Naive thymus-derived CD4-positive, alpha-beta T cell (primary cell): ENCODE measurements around the gene GORASP1. TPM values are rescaled to one million over a fixed set of nuclear protein-coding genes. Genes with fewer than 3 reads are reported as not detected.

ENCODE experiments used
- ATAC-seq: fragments of 150-1000 bp; cut with Tn5 transposase; 2 replicates; pipeline ENCODE4 v1.10.0; 2021; ENCODE audit warnings: mild to moderate bottlenecking, moderate library complexity
- CTCF ChIA-PET: fragments of 350-600 bp; sonication (Branson Sonifier 250); formaldehyde crosslinking; loops from one replicate; lab custom pipeline; 2021; ENCODE audit warnings: antibody characterized with exemption; lab: Charles Lee
- POLR2A ChIA-PET: fragments of 350-600 bp; sonication (Branson Sonifier 250); formaldehyde crosslinking; loops from one replicate; lab custom pipeline; 2021; ENCODE audit warnings: antibody characterized with exemption, inconsistent platforms; lab: Charles Lee
- DNase-seq, 9 donors: peaks; one replicate each; pipeline versions ENCODE4 v3.0.0 to v3.0.0-alpha.2; 2020 to 2022; ENCODE audit warnings: mixed read lengths in 1 of 9
- H3K27ac ChIP-seq: one replicate; pipeline ENCODE4 v1.7.0; 2013; ENCODE audit warnings: mild to moderate bottlenecking, low read depth, low read length, moderate library complexity
- H3K27me3 ChIP-seq, 2 donors: one replicate each; pipeline ENCODE4 v1.7.0; 2013; ENCODE audit warnings: low read length in 2 of 2, mild to moderate bottlenecking in 2 of 2, moderate library complexity in 2 of 2; ENCODE audit not compliant: control insufficient read depth in 2 of 2, insufficient read depth in 2 of 2
- H3K36me3 ChIP-seq, 3 experiments: 1 replicate in 2 of 3; 2 replicates in 1 of 3; pipeline ENCODE4 v1.7.0; 2013; ENCODE audit warnings: low read length in 3 of 3, mild to moderate bottlenecking in 3 of 3, moderate library complexity in 1 of 3; ENCODE audit not compliant: insufficient read depth in 3 of 3, control insufficient read depth in 2 of 3
- H3K4me1 ChIP-seq, 2 donors: one replicate each; pipeline ENCODE4 v1.7.0; 2013; ENCODE audit warnings: low read length in 2 of 2, mild to moderate bottlenecking in 2 of 2, moderate library complexity in 1 of 2; ENCODE audit not compliant: control insufficient read depth in 2 of 2, insufficient read depth in 2 of 2
- H3K4me3 ChIP-seq: 2 replicates; pipeline ENCODE4 v1.7.0; 2013; ENCODE audit warnings: mild to moderate bottlenecking, low read length
- H3K9me3 ChIP-seq, 3 experiments: 1 replicate in 2 of 3; 2 replicates in 1 of 3; pipeline ENCODE4 v1.7.0; 2013; ENCODE audit warnings: low read length in 3 of 3; ENCODE audit not compliant: control insufficient read depth in 2 of 3
- H3K27ac Mint-ChIP-seq, 9 donors: one replicate each; pipeline ENCODE4 v1.8.0; 2020 to 2022; ENCODE audit warnings: mixed read lengths in 9 of 9, mild to moderate bottlenecking in 8 of 9, moderate library complexity in 5 of 9, inconsistent platforms in 2 of 9
- H3K27me3 Mint-ChIP-seq, 5 donors: one replicate each; pipeline ENCODE4 v1.8.0; 2021 to 2022; ENCODE audit warnings: mixed read lengths in 5 of 5, mild to moderate bottlenecking in 1 of 5
- H3K36me3 Mint-ChIP-seq, 5 donors: one replicate each; pipeline ENCODE4 v1.8.0; 2020 to 2022; ENCODE audit warnings: mixed read lengths in 5 of 5, mild to moderate bottlenecking in 3 of 5, inconsistent platforms in 1 of 5
- H3K4me1 Mint-ChIP-seq, 7 donors: one replicate each; pipeline ENCODE4 v1.8.0; 2020 to 2022; ENCODE audit warnings: mixed read lengths in 7 of 7, mild to moderate bottlenecking in 3 of 7, inconsistent platforms in 1 of 7
- H3K4me3 Mint-ChIP-seq, 10 donors: one replicate each; pipeline ENCODE4 v1.8.0; 2020 to 2022; ENCODE audit warnings: mild to moderate bottlenecking in 10 of 10, mixed read lengths in 10 of 10, moderate library complexity in 6 of 10, inconsistent platforms in 2 of 10
- H3K9me3 Mint-ChIP-seq, 11 donors: one replicate each; pipeline ENCODE4 v1.8.0; 2020 to 2022; ENCODE audit warnings: mixed read lengths in 11 of 11, mild to moderate bottlenecking in 4 of 11, inconsistent platforms in 1 of 11, moderate library complexity in 1 of 11
- intact Hi-C, 2 donors: fragments of 100-400 bp; cut with micrococcal nuclease; formaldehyde crosslinking; loops; one replicate each; pipeline ENCODE4 v1.15.1; 2023
- polyA plus RNA-seq, 2 donors: library from polyadenylated mRNA; unstranded; fragments of 300-500 nt; fragmentation: Illumina TruSeq; gene quantifications; one replicate each; pipeline ENCODE4 v1.2.3, GENCODE V29; 2021
- total RNA-seq, 6 experiments: library from RNA in 5 of 6; stranded (reverse) in 5 of 6; gene quantifications; 1 replicate in 5 of 6; 2 replicates in 1 of 6; pipeline ENCODE4 v1.2.3 and lab custom pipeline; 2021 to 2026

Gene GORASP1
- total and polyA plus RNA-seq, 7 experiments from 2014 or later = 14.8 to 58.5 (median 43.5) TPM

- Mint-ChIP-seq H3K4me3 (no peak overlapping the region), H3K36me3 (peaks cover 0 to 4% (median 0%) of the 10 kb centered on the region in 5 donors), H3K9me3 (no peaks in the 10 kb centered on the region), H3K27ac (peak overlapping the region in 1 of 9 donors; percentile 38), H3K27me3 (peaks cover 0 to 3% (median 0%) of the 10 kb centered on the region in 5 donors), H3K4me1 (peaks cover 16 to 21% (median 18%) of the 10 kb centered on the region in 7 donors)
- H3K36me3 ChIP-seq = peaks cover 0 to 3% (median 0%) of the 10 kb centered on the region in 3 experiments
- ATAC-seq (no peak), DNase-seq (peak in 1 of 9 donors; percentile 13)
- H3K27ac ChIP-seq = no peak overlapping the region
- peaks cover 12 to 14% of the 10 kb centered on the region in 2 donors for H3K4me1 ChIP-seq
- ChIA-PET CTCF (no interaction called here), POLR2A (no interaction called here)
- intact Hi-C loops = no loop called here
- H3K27me3 ChIP-seq = no peaks in the 10 kb centered on the region
- H3K4me3 ChIP-seq = no peak overlapping the region
- no peaks in the 10 kb centered on the region for H3K9me3 ChIP-seq
Measured at GRCh38 chr3:39112535-39112934, 5.1 kb upstream of the GORASP1 start.

GRCh38 chr3:39112113-39112512 is 4.7 kb upstream of the GORASP1 start:
- ATAC-seq (no peak), DNase-seq (peak in 1 of 9 donors; percentile 15)
- H3K4me3 Mint-ChIP-seq = no peak overlapping the region
- peaks cover 16 to 21% (median 18%) of the 10 kb centered on the region in 7 donors for H3K4me1 Mint-ChIP-seq
- POLR2A ChIA-PET = no interaction called here
- intact Hi-C loops = no loop called here
- H3K4me1 ChIP-seq = peaks cover 12 to 14% of the 10 kb centered on the region in 2 donors
- CTCF ChIA-PET = no interaction called here
- peaks cover 0 to 3% (median 0%) of the 10 kb centered on the region in 5 donors for H3K36me3 Mint-ChIP-seq
- H3K27me3 ChIP-seq = no peaks in the 10 kb centered on the region
- H3K27ac ChIP-seq = no peak overlapping the region
- no peaks in the 10 kb centered on the region for H3K9me3 Mint-ChIP-seq
- H3K27ac Mint-ChIP-seq = peak overlapping the region in 1 of 9 donors; percentile 2
- H3K27me3 Mint-ChIP-seq = peaks cover 0 to 3% (median 0%) of the 10 kb centered on the region in 5 donors
- no peaks in the 10 kb centered on the region for H3K9me3 ChIP-seq
- H3K36me3 ChIP-seq = peaks cover 0 to 5% (median 0%) of the 10 kb centered on the region in 3 experiments
- no peak overlapping the region for H3K4me3 ChIP-seq

GRCh38 chr3:39110041-39110639 is 2.7 kb upstream of the GORASP1 start:
- POLR2A ChIA-PET = no interaction called here
- Mint-ChIP-seq H3K36me3 (peaks cover 0 to 8% (median 0%) of the 10 kb centered on the region in 5 donors), H3K9me3 (no peaks in the 10 kb centered on the region), H3K4me1 (peaks cover 34 to 38% (median 35%) of the 10 kb centered on the region in 7 donors), H3K27ac (no peak overlapping the region), H3K27me3 (peaks cover 0 to 5% (median 0%) of the 10 kb centered on the region in 5 donors), H3K4me3 (no peak overlapping the region)
- CTCF ChIA-PET = interaction anchor here (0.9 kb wide), 1 partner anchor 17 kb away, joined by 3 read pairs; no protein-coding TSS in a partner anchor
- peaks cover 0 to 8% (median 0%) of the 10 kb centered on the region in 3 experiments for H3K36me3 ChIP-seq
- ATAC-seq (no peak), DNase-seq (peak in 1 of 9 donors; percentile 17)
- H3K27me3 ChIP-seq = no peaks in the 10 kb centered on the region
- H3K4me3 ChIP-seq = no peak overlapping the region
- intact Hi-C loops = no loop called here
- no peak overlapping the region for H3K27ac ChIP-seq
- H3K4me1 ChIP-seq = peaks cover 18 to 22% of the 10 kb centered on the region in 2 donors
- H3K9me3 ChIP-seq = no peaks in the 10 kb centered on the region

GRCh38 chr3:39109086-39109485 is 1.7 kb upstream of the GORASP1 start:
- Histone ChIP-seq H3K4me1 (peaks cover 18 to 22% of the 10 kb centered on the region in 2 donors), H3K36me3 (peaks cover 0 to 8% (median 0%) of the 10 kb centered on the region in 3 experiments), H3K27ac (no peak overlapping the region), H3K9me3 (no peaks in the 10 kb centered on the region), H3K27me3 (no peaks in the 10 kb centered on the region), H3K4me3 (no peak overlapping the region)
- intact Hi-C loops = loop anchor here (2.0 to 5.0 kb wide), 4 partner anchors 16 to 972 kb away; partner anchors contain the start of genes ACAA1 (in 1 of the 2), MYD88 (in 1 of the 2), RPSA (in 1 of the 2) and SLC25A38 (in 1 of the 2)
- Mint-ChIP-seq H3K9me3 (no peaks in the 10 kb centered on the region), H3K4me3 (peak overlapping the region in 7 of 10 donors; percentile 4 to 100 (median 92)), H3K36me3 (peaks cover 0 to 8% (median 0%) of the 10 kb centered on the region in 5 donors), H3K27ac (peak overlapping the region in 5 of 9 donors; percentile 58 to 96 (median 84)), H3K4me1 (peaks cover 37 to 47% (median 39%) of the 10 kb centered on the region in 7 donors), H3K27me3 (peaks cover 0 to 5% (median 0%) of the 10 kb centered on the region in 5 donors)
- ATAC-seq = no peak
- no peak for DNase-seq
- ChIA-PET POLR2A (interaction anchor here (0.7 to 2.0 kb wide), 2 partner anchors 42 to 301 kb away, joined by 3 to 4 read pairs; no protein-coding TSS in a partner anchor), CTCF (interaction anchor here (1.0 kb wide), 1 partner anchor 36 kb away, joined by 3 read pairs; no protein-coding TSS in a partner anchor)

- no peaks in the 10 kb centered on the region for H3K27me3 ChIP-seq
- DNase-seq (peak in 7 of 9 donors; percentile 20 to 43 (median 29)), ATAC-seq (peak; percentile 62)
- H3K4me1 ChIP-seq = peaks cover 18 to 22% of the 10 kb centered on the region in 2 donors
- H3K27me3 Mint-ChIP-seq = peaks cover 0 to 5% (median 0%) of the 10 kb centered on the region in 5 donors
- peak overlapping the region; percentile 95 for H3K4me3 ChIP-seq
- POLR2A ChIA-PET = interaction anchor here (0.6 to 2.0 kb wide), 7 partner anchors 20 to 71 kb away, joined by 3 to 6 read pairs (median 4); no protein-coding TSS in a partner anchor
- H3K4me1 Mint-ChIP-seq = peaks cover 38 to 55% (median 45%) of the 10 kb centered on the region in 7 donors
- H3K9me3 Mint-ChIP-seq = no peaks in the 10 kb centered on the region
- peak overlapping the region; percentile 78 for H3K27ac ChIP-seq
- peak overlapping the region; percentile 84 to 96 (median 92) for H3K27ac Mint-ChIP-seq
- intact Hi-C loops = loop anchor here (1.0 to 5.0 kb wide), 6 partner anchors 17 to 971 kb away; partner anchors contain the start of genes ACAA1 (in 1 of the 2), MYD88 (in 1 of the 2), RPSA (in 1 of the 2) and SLC25A38 (in 1 of the 2)
- H3K4me3 Mint-ChIP-seq = peak overlapping the region; percentile 85 to 100 (median 96)
- H3K9me3 ChIP-seq = no peaks in the 10 kb centered on the region
- H3K36me3 Mint-ChIP-seq = peaks cover 0 to 8% (median 0%) of the 10 kb centered on the region in 5 donors
- CTCF ChIA-PET = interaction anchor here (0.6 to 1.1 kb wide), 7 partner anchors 16 to 597 kb away, joined by 3 to 4 read pairs (median 3); no protein-coding TSS in a partner anchor
- peaks cover 0 to 8% (median 0%) of the 10 kb centered on the region in 3 experiments for H3K36me3 ChIP-seq
Measured at GRCh38 chr3:39108200-39108710, 828 bp upstream of the GORASP1 start.

DNA sequence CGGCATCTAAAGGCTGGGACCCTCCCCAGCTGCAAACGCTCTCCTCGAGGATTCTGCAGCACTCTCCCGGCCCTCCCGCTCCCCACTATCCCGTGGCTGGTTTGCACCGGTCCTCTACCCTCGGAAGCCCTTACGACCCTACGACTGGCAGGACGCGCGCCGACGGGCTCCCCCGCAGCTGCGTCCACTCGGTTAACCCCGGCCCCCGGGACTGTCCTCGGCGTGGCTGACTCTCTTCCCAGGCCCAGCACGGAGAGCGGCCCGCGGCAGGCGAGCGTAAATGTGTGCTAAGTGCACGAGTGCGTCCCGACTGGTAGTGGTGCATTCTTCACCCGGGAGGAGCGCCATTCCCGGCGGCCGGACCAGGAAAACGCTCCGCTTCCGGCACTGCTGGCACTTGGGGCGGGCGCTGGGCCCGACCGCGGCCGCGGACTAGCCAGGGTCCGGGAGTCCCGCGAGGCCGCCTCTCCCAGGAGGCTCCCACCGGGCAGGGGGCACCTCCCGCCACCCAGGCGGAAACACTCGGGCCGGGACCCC is 508 bp downstream of the GORASP1 start:
- H3K4me3 Mint-ChIP-seq = peak overlapping the region; percentile 79 to 100 (median 88)
- H3K4me1 Mint-ChIP-seq = peaks cover 45 to 69% (median 58%) of the 10 kb centered on the region in 7 donors
- H3K27me3 Mint-ChIP-seq = peaks cover 0 to 5% (median 0%) of the 10 kb centered on the region in 5 donors
- POLR2A ChIA-PET = interaction anchor here (0.7 to 1.6 kb wide), 5 partner anchors 42 to 1345 kb away, joined by 3 to 5 read pairs (median 3); no protein-coding TSS in a partner anchor
- no peaks in the 10 kb centered on the region for H3K9me3 Mint-ChIP-seq
- peaks cover 0 to 8% (median 0%) of the 10 kb centered on the region in 5 donors for H3K36me3 Mint-ChIP-seq
- peak overlapping the region; percentile 78 for H3K27ac ChIP-seq
- H3K36me3 ChIP-seq = peaks cover 0 to 8% (median 0%) of the 10 kb centered on the region in 3 experiments
- CTCF ChIA-PET = interaction anchor here (1.0 to 3.4 kb wide), 6 partner anchors 22 to 184 kb away, joined by 3 to 21 read pairs (median 4); no protein-coding TSS in a partner anchor
- H3K27ac Mint-ChIP-seq = peak overlapping the region; percentile 64 to 92 (median 88)
- no peaks in the 10 kb centered on the region for H3K9me3 ChIP-seq
- H3K27me3 ChIP-seq = no peaks in the 10 kb centered on the region
- ATAC-seq (peak; percentile 6), DNase-seq (peak in 1 of 9 donors; percentile 17)
- intact Hi-C loops = loop anchor here (1.0 to 5.0 kb wide), 6 partner anchors 41 to 970 kb away; partner anchors contain the start of genes SCN11A (in 2 of the 2), ACAA1 (in 1 of the 2), MYD88 (in 1 of the 2) and RPSA (in 1 of the 2)
- H3K4me1 ChIP-seq = peaks cover 18 to 22% of the 10 kb centered on the region in 2 donors
- H3K4me3 ChIP-seq = peak overlapping the region; percentile 95
